Mononuclear cell (primary cell): ENCODE results near the gene NDRG4. TPM values are rescaled to one million over a fixed set of nuclear protein-coding genes. Genes with fewer than 3 reads are reported as not detected.

Experiments used
- H3K27me3 ChIP-seq: 2 replicates; pipeline ENCODE4 v1.6.0; 2011; ENCODE audit warnings: low read length, control low read depth; ENCODE audit not compliant: insufficient read depth
- H3K4me1 ChIP-seq: 2 replicates; pipeline ENCODE4 v1.5.1; 2011; ENCODE audit warnings: mild to moderate bottlenecking, low read length, control low read depth; ENCODE audit not compliant: insufficient read depth
- H3K4me3 ChIP-seq: 2 replicates; pipeline ENCODE4 v1.5.1; 2011; ENCODE audit warnings: mild to moderate bottlenecking, low read length, moderate library complexity
- H3K9me3 ChIP-seq: 2 replicates; pipeline ENCODE4 v1.5.1; 2011; ENCODE audit warnings: low read depth, mild to moderate bottlenecking, control low read depth, low read length
- total RNA-seq: library from RNA; depleted of rRNA; stranded (reverse); fragments of >200 nt; gene quantifications from one replicate; pipeline ENCODE4 v1.2.3, GENCODE V29; 2012

NDRG4 gene
- total RNA-seq, 1 donor: 0.94 TPM

- H3K27me3 ChIP-seq: no peaks in the 10 kb centered on the region
- no peaks in the 10 kb centered on the region for H3K4me1 ChIP-seq
- H3K9me3 ChIP-seq: no peaks in the 10 kb centered on the region
- H3K4me3 ChIP-seq: no peak overlapping the region
These were observed 8.8 kb downstream of the NDRG4 start for GRCh38 chr16:58508671-58509251.

GRCh38 chr16:58509256-58510096 is 9.5 kb downstream of the NDRG4 start:
- Histone ChIP-seq H3K4me1 (peaks cover under 1% of the 10 kb centered on the region), H3K4me3 (no peak overlapping the region), H3K9me3 (no peaks in the 10 kb centered on the region), H3K27me3 (no peaks in the 10 kb centered on the region)

GRCh38 chr16:58510097-58510775 is 10.3 kb downstream of the NDRG4 start:
- Histone ChIP-seq H3K4me1 (peaks cover 7% of the 10 kb centered on the region), H3K27me3 (no peaks in the 10 kb centered on the region), H3K9me3 (no peaks in the 10 kb centered on the region), H3K4me3 (no peak overlapping the region)

GRCh38 chr16:58510776-58511628 is 11.1 kb downstream of the NDRG4 start:
- H3K4me3 ChIP-seq: no peak overlapping the region
- no peaks in the 10 kb centered on the region for H3K27me3 ChIP-seq
- no peaks in the 10 kb centered on the region for H3K9me3 ChIP-seq
- peaks cover 7% of the 10 kb centered on the region for H3K4me1 ChIP-seq

- Histone ChIP-seq H3K4me3 (no peak overlapping the region), H3K27me3 (no peaks in the 10 kb centered on the region), H3K4me1 (peaks cover 14% of the 10 kb centered on the region), H3K9me3 (no peaks in the 10 kb centered on the region)
These were observed 12.2 kb downstream of the NDRG4 start for GRCh38 chr16:58511933-58512815.

GRCh38 chr16:58513874-58514273 is 13.9 kb downstream of the NDRG4 start:
- Histone ChIP-seq H3K27me3 (no peaks in the 10 kb centered on the region), H3K4me1 (peaks cover 14% of the 10 kb centered on the region), H3K9me3 (no peaks in the 10 kb centered on the region), H3K4me3 (no peak overlapping the region)

GRCh38 chr16:58515125-58515870 is 15.4 kb downstream of the NDRG4 start, which contains the start of gene SETD6:
TSS of gene SETD6 (plus strand) at chr16:58515517. CDS start at chr16:58515538, 21 bp downstream.
- no peaks in the 10 kb centered on the region for H3K27me3 ChIP-seq
- peaks cover 14% of the 10 kb centered on the region for H3K4me1 ChIP-seq
- H3K4me3 ChIP-seq: peak within 1 kb of the TSS; percentile 66
- H3K9me3 ChIP-seq: no peaks in the 10 kb centered on the region

GRCh38 chr16:58515871-58516767 is 16.2 kb downstream of the NDRG4 start:
- Histone ChIP-seq H3K4me1 (peaks cover 14% of the 10 kb centered on the region), H3K27me3 (no peaks in the 10 kb centered on the region), H3K9me3 (no peaks in the 10 kb centered on the region), H3K4me3 (peak overlapping the region; percentile 66)

- Histone ChIP-seq H3K4me3 (no peak overlapping the region), H3K4me1 (peaks cover 14% of the 10 kb centered on the region), H3K9me3 (no peaks in the 10 kb centered on the region), H3K27me3 (no peaks in the 10 kb centered on the region)
These were observed 16.8 kb downstream of the NDRG4 start for GRCh38 chr16:58516768-58517107.

GRCh38 chr16:58518083-58518979 is 18.4 kb downstream of the NDRG4 start:
- H3K4me1 ChIP-seq: peaks cover 14% of the 10 kb centered on the region
- no peaks in the 10 kb centered on the region for H3K27me3 ChIP-seq
- no peaks in the 10 kb centered on the region for H3K9me3 ChIP-seq
- no peak overlapping the region for H3K4me3 ChIP-seq

- H3K9me3 ChIP-seq: no peaks in the 10 kb centered on the region
- H3K27me3 ChIP-seq: no peaks in the 10 kb centered on the region
- peaks cover 14% of the 10 kb centered on the region for H3K4me1 ChIP-seq
- H3K4me3 ChIP-seq: no peak overlapping the region
These were observed 19.0 kb downstream of the NDRG4 start for GRCh38 chr16:58518980-58519368.

- no peaks in the 10 kb centered on the region for H3K27me3 ChIP-seq
- no peaks in the 10 kb centered on the region for H3K9me3 ChIP-seq
- H3K4me1 ChIP-seq: peaks cover 12% of the 10 kb centered on the region
- H3K4me3 ChIP-seq: no peak overlapping the region
These were observed 19.8 kb downstream of the NDRG4 start for GRCh38 chr16:58519707-58520106.
